Neural progenitor cell (in vitro differentiated cells): ENCODE data around the gene LIPE.

ENCODE experiments used
- CTCF ChIP-seq: fragments of 200-600 bp; sonication (generic); IDR thresholded peaks from 2 replicates; pipeline ENCODE4 v1.5.1; 2017; ENCODE audit warnings: antibody characterized with exemption, mild to moderate bottlenecking
- EZH2 ChIP-seq: fragments of 200-600 bp; sonication (generic); IDR thresholded peaks from 2 replicates; pipeline ENCODE4 v1.6.1; 2017; ENCODE audit warnings: antibody characterized with exemption, mild to moderate bottlenecking, moderate library complexity
- EZH2phosphoT487 ChIP-seq: fragments of 200-600 bp; sonication (generic); IDR thresholded peaks from 2 replicates; pipeline ENCODE4 v1.6.1; 2017; ENCODE audit warnings: antibody characterized with exemption

GRCh38 chr19:42362891-42363440, 64.2 kb downstream of the LIPE start:
- TF ChIP-seq CTCF (no peak), EZH2 (no peak), EZH2phosphoT487 (no peak)
